Fibroblast of the aortic adventitia (primary cell): Measurements from ENCODE around the gene AGPAT1. TPM values are rescaled to one million over a fixed set of nuclear protein-coding genes. Genes with fewer than 3 reads are reported as not detected.
A peak's percentile ranks its signal among the peaks of the same experiment; 100 is the strongest.

Experiments
- DNase-seq: peaks from one replicate; pipeline ENCODE4 v3.0.0-alpha.2; 2010; ENCODE audit warnings: low read depth
- H3K4me3 ChIP-seq: 2 replicates; pipeline ENCODE4 v1.5.1; 2011; ENCODE audit warnings: low read depth, mild to moderate bottlenecking, control low read depth, low read length, moderate library complexity
- total RNA-seq: library from RNA; depleted of rRNA; stranded (reverse); fragments of >200 nt; gene quantifications from 2 replicates; pipeline ENCODE4 v1.2.3, GENCODE V29; 2012; ENCODE audit warnings: low replicate concordance
- TF ChIP-seq, protein P1 (sequence below): IDR thresholded peaks from 2 replicates; pipeline ENCODE4 v1.5.1; 2011; ENCODE audit warnings: mild to moderate bottlenecking, low read length, control low read depth, inconsistent platforms; ENCODE audit not compliant: insufficient read depth

The AGPAT1 gene
- total RNA-seq, 1 donor: 41.1 TPM

GRCh38 chr6:32198866-32199265 lies 23.0 kb upstream of the AGPAT1 start:
- TF ChIP-seq, protein P1, sequence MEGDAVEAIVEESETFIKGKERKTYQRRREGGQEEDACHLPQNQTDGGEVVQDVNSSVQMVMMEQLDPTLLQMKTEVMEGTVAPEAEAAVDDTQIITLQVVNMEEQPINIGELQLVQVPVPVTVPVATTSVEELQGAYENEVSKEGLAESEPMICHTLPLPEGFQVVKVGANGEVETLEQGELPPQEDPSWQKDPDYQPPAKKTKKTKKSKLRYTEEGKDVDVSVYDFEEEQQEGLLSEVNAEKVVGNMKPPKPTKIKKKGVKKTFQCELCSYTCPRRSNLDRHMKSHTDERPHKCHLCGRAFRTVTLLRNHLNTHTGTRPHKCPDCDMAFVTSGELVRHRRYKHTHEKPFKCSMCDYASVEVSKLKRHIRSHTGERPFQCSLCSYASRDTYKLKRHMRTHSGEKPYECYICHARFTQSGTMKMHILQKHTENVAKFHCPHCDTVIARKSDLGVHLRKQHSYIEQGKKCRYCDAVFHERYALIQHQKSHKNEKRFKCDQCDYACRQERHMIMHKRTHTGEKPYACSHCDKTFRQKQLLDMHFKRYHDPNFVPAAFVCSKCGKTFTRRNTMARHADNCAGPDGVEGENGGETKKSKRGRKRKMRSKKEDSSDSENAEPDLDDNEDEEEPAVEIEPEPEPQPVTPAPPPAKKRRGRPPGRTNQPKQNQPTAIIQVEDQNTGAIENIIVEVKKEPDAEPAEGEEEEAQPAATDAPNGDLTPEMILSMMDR: no peak
- H3K4me3 ChIP-seq: no peak overlapping the region
- DNase-seq: no peak

DNA sequence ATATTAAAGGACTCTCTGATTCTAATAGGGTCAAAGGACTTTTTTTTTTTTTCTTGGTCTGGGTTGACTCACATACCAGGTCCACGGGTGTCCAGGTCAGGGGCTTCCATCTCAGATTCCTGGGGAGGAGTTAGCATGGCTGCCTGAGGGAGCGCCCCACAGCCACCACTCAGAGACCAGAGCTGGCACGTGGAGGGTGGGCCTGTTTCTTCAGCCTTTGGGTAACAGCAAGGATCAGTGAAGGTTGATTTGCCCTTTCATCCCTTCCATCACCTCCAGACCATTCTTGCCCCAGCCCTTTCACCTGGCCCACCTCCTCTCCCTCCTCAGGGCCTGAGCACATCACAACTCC lies 22.4 kb upstream of the AGPAT1 start:
- TF ChIP-seq, protein P1: no peak
- DNase-seq: no peak
- H3K4me3 ChIP-seq: no peak overlapping the region

DNA sequence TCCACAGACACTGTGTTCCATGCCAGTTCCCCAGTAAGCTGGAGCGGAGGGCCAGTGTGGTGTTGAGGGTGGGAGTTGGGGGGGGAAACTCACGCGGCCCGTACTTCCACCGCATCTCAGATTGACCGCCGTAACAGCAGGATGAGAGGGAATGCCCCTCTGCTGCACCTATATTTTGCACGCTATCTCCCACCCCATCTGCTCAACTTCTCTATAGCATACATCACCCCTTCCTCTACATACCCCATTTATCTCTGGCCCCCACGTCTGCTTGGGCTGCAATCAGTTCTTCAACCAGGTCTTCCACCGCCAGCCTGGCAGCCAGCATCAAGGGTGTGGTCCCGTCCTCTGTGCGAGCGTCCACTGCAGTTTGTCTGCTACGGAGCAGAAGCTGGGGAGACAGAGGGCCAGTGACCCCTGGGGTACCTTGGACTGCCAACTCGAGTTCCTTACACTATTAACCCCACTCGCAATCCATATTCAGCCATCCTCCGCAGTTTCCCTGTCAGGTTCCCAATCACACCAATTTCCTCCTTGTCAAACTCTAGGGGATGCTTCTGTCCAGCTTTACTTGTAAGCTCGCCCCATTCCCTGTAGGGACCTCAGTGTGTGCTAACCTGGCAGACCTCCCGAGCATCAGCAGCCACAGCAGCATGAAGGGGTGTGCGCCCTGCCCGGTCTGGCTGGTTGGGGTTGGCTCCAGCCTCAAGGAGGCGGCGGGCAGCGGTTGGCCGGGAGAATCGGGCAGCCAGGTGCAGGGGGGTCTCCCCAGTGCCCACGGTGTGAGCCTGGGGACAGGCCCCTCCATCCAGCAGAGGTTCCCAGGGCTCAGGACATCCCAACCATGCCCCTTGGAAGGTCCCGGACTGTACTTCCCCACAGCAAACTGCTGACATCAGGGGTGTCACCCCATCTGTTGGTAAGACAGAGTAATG lies 21.1 kb upstream of the AGPAT1 start:
- peak; percentile 12 for DNase-seq
- TF ChIP-seq, protein P1: no peak
- H3K4me3 ChIP-seq: peak overlapping the region; percentile 95

DNA sequence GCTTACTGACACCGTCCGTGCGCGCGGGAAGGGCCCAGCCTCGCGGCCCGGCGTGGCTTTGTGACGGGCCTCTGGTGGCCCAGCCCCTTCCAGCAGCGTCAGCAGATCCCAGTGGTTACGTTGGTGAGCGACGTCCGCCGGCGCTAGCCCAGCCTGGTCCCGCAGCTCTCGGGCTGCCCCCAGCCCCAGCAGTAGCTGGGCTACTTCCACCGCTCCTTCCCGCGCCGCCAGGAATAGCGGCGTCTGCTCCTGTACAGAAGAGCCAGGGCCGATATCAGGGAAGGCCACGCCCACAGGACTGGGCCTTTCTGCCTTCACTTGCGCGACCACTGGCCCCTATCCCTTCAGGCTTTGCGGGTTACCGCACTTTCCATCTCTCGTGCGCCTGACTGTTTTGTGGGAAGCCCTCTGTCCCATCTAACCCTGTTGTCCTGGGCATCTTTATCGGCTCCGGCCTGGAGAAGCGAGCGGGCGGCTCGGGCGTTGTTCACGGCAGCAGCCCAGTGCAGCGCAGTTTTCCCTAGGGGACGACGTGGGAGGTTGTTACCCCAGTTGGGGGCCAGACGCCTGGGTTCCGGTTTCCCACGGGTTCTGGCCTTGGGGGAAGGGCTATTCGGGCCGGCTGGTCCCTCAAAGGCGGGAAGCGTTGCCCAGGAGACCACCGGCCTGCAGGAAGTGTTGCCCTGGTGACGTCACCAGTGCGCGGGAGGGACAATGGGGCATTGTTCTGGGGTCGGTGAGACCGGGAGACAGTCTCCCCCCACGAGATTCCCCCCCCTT lies 20.2 kb upstream of the AGPAT1 start:
- DNase-seq: peak; percentile 81

DNA sequence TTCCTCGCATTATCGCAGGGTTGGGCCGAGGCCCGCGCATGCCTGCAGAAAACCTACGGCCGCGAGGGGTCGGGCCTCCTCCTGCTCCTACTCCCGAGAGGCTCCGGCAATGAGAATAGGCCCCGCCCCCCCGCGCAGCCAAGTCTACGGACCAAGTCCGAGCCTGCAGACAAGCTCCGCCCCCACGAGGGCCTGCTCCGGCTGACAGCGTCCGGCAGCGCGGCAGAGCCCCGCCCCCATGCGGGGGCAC lies 19.7 kb upstream of the AGPAT1 start:
- H3K4me3 ChIP-seq: peak overlapping the region; percentile 95
- peak; percentile 99 for DNase-seq
- TF ChIP-seq, protein P1: peak; percentile 68

More for the DNA sequence above, 20.2 kb upstream of the AGPAT1 start:
- H3K4me3 ChIP-seq: peak overlapping the region; percentile 95
- TF ChIP-seq, protein P1: no peak

DNA sequence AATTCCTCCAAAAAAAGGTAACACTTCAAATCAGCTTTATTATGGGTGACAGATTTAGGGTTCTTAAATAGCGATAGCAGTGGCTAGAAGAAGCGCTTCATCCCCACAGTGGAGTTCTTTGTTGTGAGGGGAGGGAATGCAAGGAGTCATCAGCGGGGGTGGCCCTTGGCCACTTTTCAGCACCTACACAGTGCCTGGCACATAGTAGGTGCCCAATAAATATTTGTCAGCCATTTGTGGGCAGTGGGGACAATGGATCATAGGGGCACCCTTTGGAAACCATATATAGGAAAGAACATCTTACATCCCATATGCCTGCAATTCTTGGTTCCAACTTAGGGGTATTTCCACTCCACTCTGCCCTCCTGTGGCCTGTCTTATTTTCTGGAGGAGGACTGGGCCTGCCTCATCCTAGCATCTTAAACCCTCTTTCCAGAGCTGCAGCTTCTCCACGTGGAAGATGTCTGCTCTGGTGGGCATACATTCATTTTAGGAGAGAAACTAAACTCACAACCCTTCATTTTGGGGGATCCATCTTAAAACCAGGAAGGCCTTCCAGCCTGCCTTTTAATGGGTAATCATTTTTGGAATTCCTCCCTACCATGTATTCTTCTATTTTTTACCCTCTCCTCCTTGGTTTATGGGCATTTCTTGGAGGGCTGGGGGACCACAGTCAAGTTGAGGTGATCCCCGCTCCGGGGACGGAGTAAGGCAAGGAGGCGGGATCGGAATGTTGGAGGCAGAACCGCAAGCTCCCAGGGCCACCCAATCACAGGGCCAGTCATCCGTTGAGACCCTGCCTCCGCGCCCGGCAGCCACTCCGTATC lies 19.2 kb upstream of the AGPAT1 start:
- TF ChIP-seq, protein P1: peak; percentile 69
- DNase-seq: peak; percentile 74
- H3K4me3 ChIP-seq: peak overlapping the region; percentile 58
